ENCODE measurements around the gene AQP9. TPM values are rescaled to one million over a fixed set of nuclear protein-coding genes. Genes with fewer than 3 reads are reported as not detected.

AQP9 gene
- polyA plus RNA-seq, 5 donors, result 0.18 to 0.31 (median 0.28) TPM; not detected in 1

- peak; percentile 44 to 45 for DNase-seq
These were observed 85.9 kb downstream of the AQP9 start for GRCh38 chr15:58224068-58224467.

GRCh38 chr15:58227706-58228543 is 89.7 kb downstream of the AQP9 start:
- peak in 1 of 2 donors; percentile 55 for DNase-seq

GRCh38 chr15:58228718-58229117 is 90.5 kb downstream of the AQP9 start:
- no peak for DNase-seq

DNA sequence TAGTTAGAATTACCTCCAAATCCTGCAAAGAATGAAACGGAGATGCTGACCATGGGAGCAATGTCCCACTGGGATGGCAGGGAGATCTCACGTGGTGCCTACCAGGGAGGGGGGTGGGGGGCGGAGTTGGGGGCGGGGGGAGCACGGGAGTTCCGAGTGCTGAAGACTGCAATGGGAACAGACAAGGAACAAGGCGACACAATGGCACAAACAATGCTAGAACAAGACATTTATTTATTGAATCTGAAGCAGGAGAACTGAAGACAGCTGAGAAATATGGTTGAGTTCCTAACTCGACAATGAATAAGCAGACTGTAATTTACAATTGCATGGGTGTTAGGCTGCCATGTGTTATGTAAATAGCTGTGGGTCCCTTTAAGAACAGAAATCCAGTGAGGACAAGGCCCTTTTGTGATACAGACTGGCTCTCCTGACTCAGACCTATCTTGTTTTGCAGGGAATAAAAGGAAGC is 91.2 kb downstream of the AQP9 start:
- DNase-seq, result no peak

DNA sequence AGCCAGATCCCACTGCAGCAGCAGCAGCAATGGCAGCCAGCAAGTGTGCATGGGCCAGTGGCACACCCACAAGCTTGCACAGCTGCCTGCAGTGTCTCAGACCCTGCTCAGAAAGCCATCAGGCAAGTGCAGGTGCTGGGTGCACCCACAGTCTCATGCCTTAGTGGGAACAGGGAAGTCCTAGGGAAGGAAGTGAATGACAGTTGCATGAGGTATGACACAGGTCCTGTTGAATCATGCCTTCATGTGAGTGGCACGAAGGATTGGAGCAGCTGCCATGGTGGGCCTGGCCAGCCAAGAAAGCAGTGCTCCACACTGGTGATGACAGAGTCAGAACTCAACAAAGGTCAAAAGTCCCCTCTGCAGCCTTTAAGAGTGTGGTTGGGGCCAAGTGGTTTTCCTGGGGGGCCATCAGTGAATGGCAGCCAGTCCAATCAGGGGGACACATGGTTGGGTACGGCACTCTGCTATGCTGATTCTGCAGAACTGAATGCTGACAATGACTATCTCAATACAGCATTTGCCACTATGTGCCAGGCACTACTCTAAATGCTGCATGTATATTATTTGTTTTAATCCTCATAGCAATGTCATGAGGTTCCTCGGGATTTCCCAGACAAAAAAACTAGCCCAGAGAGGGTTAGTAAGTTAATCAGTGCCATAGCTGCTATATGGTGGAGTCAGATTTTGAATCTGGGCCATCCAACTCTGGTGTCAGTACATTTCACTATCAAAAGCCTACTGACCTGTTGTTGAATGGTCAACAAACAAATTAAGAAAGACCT is 94.3 kb downstream of the AQP9 start:
- no peak for DNase-seq

DNA sequence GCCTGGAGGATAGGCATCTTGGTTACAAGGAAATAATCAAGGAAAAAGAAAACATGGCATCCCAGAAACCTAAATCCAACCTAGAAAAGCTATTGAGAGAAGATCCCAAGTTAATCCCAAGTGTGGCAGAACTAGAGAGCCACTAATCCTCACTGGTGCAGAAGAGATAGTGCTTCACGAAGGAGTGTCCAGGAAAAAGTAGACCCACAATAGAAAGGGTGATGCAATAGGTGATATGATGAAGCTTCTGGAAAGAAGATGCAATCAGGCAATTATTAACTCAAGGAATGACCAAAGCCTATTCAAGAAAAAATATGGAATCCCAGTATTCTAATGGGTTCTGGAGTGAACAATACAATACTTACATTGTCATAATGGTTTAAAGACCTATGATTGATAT is 95.2 kb downstream of the AQP9 start:
- no peak for DNase-seq

Other genes with a start within 250 kb of the AQP9 start
- gene ALDH1A2, start 72.7 kb upstream of the AQP9 start, polyA plus RNA-seq (ENCODE audit: insufficient read depth in 1 of 5, insufficient read length in 5 of 5, low replicate concordance in 1 of 5), result 10 to 100 TPM; 40.8 to 75.3 (median 55.8) TPM